ENCODE results near the gene GPR37.

GPR37 gene

DNA sequence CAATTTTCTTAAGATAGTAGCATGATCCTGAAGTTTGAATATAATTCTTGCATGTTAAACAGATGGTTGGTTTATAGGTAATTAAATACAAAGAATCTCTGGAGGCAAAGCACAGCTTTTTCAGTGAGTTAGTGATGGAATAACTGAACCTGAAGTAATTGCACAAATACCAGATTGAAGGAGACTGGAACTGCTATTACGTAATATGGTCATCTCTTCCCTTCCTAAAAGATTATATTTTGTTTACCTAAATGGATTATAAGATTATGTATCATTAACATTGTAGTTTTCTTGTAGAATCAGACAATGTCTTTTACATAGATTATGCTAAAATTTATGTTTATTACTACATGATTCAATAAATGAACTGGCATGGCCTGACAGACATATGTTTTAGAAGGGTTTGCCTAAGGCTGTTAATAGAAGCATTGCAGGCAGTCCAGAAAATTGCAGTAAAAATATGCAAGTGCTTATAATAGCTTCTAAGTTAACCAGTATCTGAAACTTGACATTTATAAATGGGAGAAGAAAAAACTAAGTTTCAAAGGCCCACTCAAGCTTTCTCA lies 35.8 kb upstream of the GPR37 start:
- no peaks in the 10 kb centered on the region for H4K20me1 ChIP-seq (ENCODE audit: insufficient read depth, low read length)
- no peak overlapping the region for H3K27ac ChIP-seq (ENCODE audit: low read length)
- no peak overlapping the region for H3K4me2 ChIP-seq (ENCODE audit: low read depth, low read length)
- no peaks in the 10 kb centered on the region for H3K9me2 ChIP-seq (replicated peaks; ENCODE audit: insufficient read depth, low read length)
- no peaks in the 10 kb centered on the region for H3K79me2 ChIP-seq (ENCODE audit: low read length)
- no peak overlapping the region for H3K9ac ChIP-seq (ENCODE audit: low read length)
- no peaks in the 10 kb centered on the region for H3K27me3 ChIP-seq (replicated peaks; ENCODE audit: insufficient read depth, low read length)
- H3K4me3 ChIP-seq (ENCODE audit: low read length), result no peak overlapping the region
- TF ChIP-seq, protein P1, sequence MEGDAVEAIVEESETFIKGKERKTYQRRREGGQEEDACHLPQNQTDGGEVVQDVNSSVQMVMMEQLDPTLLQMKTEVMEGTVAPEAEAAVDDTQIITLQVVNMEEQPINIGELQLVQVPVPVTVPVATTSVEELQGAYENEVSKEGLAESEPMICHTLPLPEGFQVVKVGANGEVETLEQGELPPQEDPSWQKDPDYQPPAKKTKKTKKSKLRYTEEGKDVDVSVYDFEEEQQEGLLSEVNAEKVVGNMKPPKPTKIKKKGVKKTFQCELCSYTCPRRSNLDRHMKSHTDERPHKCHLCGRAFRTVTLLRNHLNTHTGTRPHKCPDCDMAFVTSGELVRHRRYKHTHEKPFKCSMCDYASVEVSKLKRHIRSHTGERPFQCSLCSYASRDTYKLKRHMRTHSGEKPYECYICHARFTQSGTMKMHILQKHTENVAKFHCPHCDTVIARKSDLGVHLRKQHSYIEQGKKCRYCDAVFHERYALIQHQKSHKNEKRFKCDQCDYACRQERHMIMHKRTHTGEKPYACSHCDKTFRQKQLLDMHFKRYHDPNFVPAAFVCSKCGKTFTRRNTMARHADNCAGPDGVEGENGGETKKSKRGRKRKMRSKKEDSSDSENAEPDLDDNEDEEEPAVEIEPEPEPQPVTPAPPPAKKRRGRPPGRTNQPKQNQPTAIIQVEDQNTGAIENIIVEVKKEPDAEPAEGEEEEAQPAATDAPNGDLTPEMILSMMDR (IDR thresholded peaks at IDR 0.05; ENCODE audit: low read length), result no peak
- TF ChIP-seq EZH2 (optimal IDR thresholded peaks at IDR 0.05; ENCODE audit: low read depth, low read length) (no peak), EZH2phosphoT487 (IDR thresholded peaks at IDR 0.05; ENCODE audit: low read length) (no peak)
- H3K4me1 ChIP-seq (ENCODE audit: low read length), result no peaks in the 10 kb centered on the region
- H2AFZ ChIP-seq (ENCODE audit: low read length), result no peak overlapping the region
- no peaks in the 10 kb centered on the region for H3K36me3 ChIP-seq (replicated peaks; ENCODE audit: insufficient read depth, low read length)
- no peak for DNase-seq
- no peaks in the 10 kb centered on the region for H3K9me3 ChIP-seq (replicated peaks; ENCODE audit: insufficient read depth, low read length)
- H3F3A ChIP-seq (ENCODE audit: insufficient read depth, low read length), result peaks cover 12% of the 10 kb centered on the region

DNA sequence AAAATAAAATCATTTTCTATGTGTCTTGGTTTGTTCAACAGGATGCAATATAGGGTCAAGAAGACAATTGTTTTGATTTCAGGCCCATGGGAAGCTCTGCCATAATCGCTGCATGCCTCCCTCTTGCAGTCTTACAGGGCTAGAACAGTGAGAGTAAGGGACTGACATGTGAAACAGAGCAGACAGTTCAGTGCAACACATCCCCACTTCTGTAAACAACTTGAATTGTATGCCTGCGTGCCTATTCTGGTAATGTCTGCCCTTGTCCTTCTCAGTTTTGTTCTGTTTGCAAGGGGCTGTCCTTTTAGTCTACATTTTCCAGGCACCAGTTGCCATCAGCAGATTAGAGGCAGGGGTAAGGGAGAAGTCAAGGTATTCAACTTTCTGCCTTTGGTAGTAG lies 34.8 kb upstream of the GPR37 start:
- no peaks in the 10 kb centered on the region for H3K27me3 ChIP-seq (replicated peaks; ENCODE audit: insufficient read depth, low read length)
- H3K4me3 ChIP-seq (ENCODE audit: low read length), result no peak overlapping the region
- H3K9ac ChIP-seq (ENCODE audit: low read length), result no peak overlapping the region
- H3F3A ChIP-seq (ENCODE audit: insufficient read depth, low read length), result peaks cover 12% of the 10 kb centered on the region
- peak overlapping the region; percentile 10; the same call in 1 of the 2 replicates for H2AFZ ChIP-seq (ENCODE audit: low read length)
- no peaks in the 10 kb centered on the region for H3K9me2 ChIP-seq (replicated peaks; ENCODE audit: insufficient read depth, low read length)
- H3K79me2 ChIP-seq (ENCODE audit: low read length), result no peaks in the 10 kb centered on the region
- no peak overlapping the region for H3K4me2 ChIP-seq (ENCODE audit: low read depth, low read length)
- no peaks in the 10 kb centered on the region for H3K4me1 ChIP-seq (ENCODE audit: low read length)
- DNase-seq, result no peak
- no peaks in the 10 kb centered on the region for H4K20me1 ChIP-seq (ENCODE audit: insufficient read depth, low read length)
- H3K36me3 ChIP-seq (replicated peaks; ENCODE audit: insufficient read depth, low read length), result no peaks in the 10 kb centered on the region
- H3K27ac ChIP-seq (ENCODE audit: low read length), result no peak overlapping the region
- TF ChIP-seq, protein P1 (IDR thresholded peaks at IDR 0.05; ENCODE audit: low read length), result no peak
- no peak for TF ChIP-seq EZH2phosphoT487 (IDR thresholded peaks at IDR 0.05; ENCODE audit: low read length)
- TF ChIP-seq EZH2 (optimal IDR thresholded peaks at IDR 0.05; ENCODE audit: low read depth, low read length), result no peak
- H3K9me3 ChIP-seq (replicated peaks; ENCODE audit: insufficient read depth, low read length), result no peaks in the 10 kb centered on the region

DNA sequence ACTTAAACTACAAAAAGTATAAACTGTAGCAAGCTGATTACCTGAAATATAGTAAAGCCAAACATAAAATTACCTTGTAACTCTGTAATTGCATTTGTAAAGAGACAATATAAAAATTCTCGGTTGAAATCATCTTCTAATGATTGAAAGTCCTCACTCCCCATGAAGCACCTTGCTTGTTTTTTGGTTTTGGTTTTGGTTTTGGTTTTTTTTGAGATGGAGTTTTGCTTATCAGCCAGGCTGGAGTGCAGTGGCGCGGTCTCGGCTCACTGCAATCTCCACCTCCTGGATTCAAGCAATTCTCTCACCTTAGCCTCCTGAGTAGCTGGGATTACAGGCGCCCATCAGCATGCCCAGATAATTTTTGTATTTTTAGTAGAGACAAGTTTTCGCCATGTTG lies 33.9 kb upstream of the GPR37 start:
- DNase-seq, result peak; percentile 85
- Histone ChIP-seq H3K36me3 (replicated peaks; ENCODE audit: insufficient read depth, low read length) (no peaks in the 10 kb centered on the region), H2AFZ (ENCODE audit: low read length) (peak overlapping the region; percentile 4), H3F3A (ENCODE audit: insufficient read depth, low read length) (peaks cover 12% of the 10 kb centered on the region), H4K20me1 (ENCODE audit: insufficient read depth, low read length) (no peaks in the 10 kb centered on the region), H3K9me3 (replicated peaks; ENCODE audit: insufficient read depth, low read length) (no peaks in the 10 kb centered on the region), H3K4me2 (ENCODE audit: low read depth, low read length) (peak overlapping the region; percentile 36), H3K4me1 (ENCODE audit: low read length) (no peaks in the 10 kb centered on the region), H3K9me2 (replicated peaks; ENCODE audit: insufficient read depth, low read length) (no peaks in the 10 kb centered on the region), H3K79me2 (ENCODE audit: low read length) (no peaks in the 10 kb centered on the region), H3K4me3 (ENCODE audit: low read length) (peak overlapping the region; percentile 35), H3K9ac (ENCODE audit: low read length) (peak overlapping the region; percentile 36; the same call in 1 of the 2 replicates), H3K27ac (ENCODE audit: low read length) (no peak overlapping the region; the same call in 1 of the 2 replicates), H3K27me3 (replicated peaks; ENCODE audit: insufficient read depth, low read length) (no peaks in the 10 kb centered on the region)
- TF ChIP-seq, protein P1 (IDR thresholded peaks at IDR 0.05; ENCODE audit: low read length), result no peak
- no peak for TF ChIP-seq EZH2phosphoT487 (IDR thresholded peaks at IDR 0.05; ENCODE audit: low read length)
